ENCODE results near the gene ZNF33B.
A peak's percentile ranks its signal among the peaks of the same experiment; 100 is the strongest.

ZNF33B gene

GRCh38 chr10:42646214-42646613, 7.8 kb upstream of the ZNF33B start:
- no peaks in the 10 kb centered on the region for H3K27me3 ChIP-seq (ENCODE audit: control insufficient read depth, insufficient read depth, low read length, poor library complexity, severe bottlenecking)
- H3K27ac ChIP-seq (ENCODE audit: insufficient read depth, low read depth, low read length, poor library complexity, severe bottlenecking): no peak overlapping the region
- WGBS, 2 experiments: 81 to 85% methylated on average over 4 of the region's 4 CpGs

GRCh38 chr10:42645516-42645915, 7.1 kb upstream of the ZNF33B start:
- Histone ChIP-seq H3K4me1 (ENCODE audit: control insufficient read depth, insufficient read depth, low read length) (no peaks in the 10 kb centered on the region), H3K27ac (ENCODE audit: insufficient read depth, low read depth, low read length, poor library complexity, severe bottlenecking) (no peak overlapping the region), H3K4me3 (ENCODE audit: insufficient read depth, low read depth, low read length) (no peak overlapping the region), H3K27me3 (ENCODE audit: control insufficient read depth, insufficient read depth, low read length, poor library complexity, severe bottlenecking) (no peaks in the 10 kb centered on the region), H3K9me3 (ENCODE audit: control insufficient read depth, low read length) (no peaks in the 10 kb centered on the region), H3K36me3 (ENCODE audit: control insufficient read depth, insufficient read depth, low read length) (no peaks in the 10 kb centered on the region)
- WGBS, 2 experiments: 82 to 87% methylated on average over 12 of the region's 12 CpGs

More at GRCh38 chr10:42646214-42646613, 7.8 kb upstream of the ZNF33B start:
- Histone ChIP-seq H3K4me3 (ENCODE audit: insufficient read depth, low read depth, low read length) (no peak overlapping the region), H3K9me3 (ENCODE audit: control insufficient read depth, low read length) (no peaks in the 10 kb centered on the region), H3K4me1 (ENCODE audit: control insufficient read depth, insufficient read depth, low read length) (no peaks in the 10 kb centered on the region), H3K36me3 (ENCODE audit: control insufficient read depth, insufficient read depth, low read length) (no peaks in the 10 kb centered on the region)

GRCh38 chr10:42645103-42645502, 6.7 kb upstream of the ZNF33B start:
- Histone ChIP-seq H3K27ac (ENCODE audit: insufficient read depth, low read depth, low read length, poor library complexity, severe bottlenecking) (no peak overlapping the region), H3K4me1 (ENCODE audit: control insufficient read depth, insufficient read depth, low read length) (no peaks in the 10 kb centered on the region), H3K4me3 (ENCODE audit: insufficient read depth, low read depth, low read length) (no peak overlapping the region), H3K9me3 (ENCODE audit: control insufficient read depth, low read length) (no peaks in the 10 kb centered on the region), H3K36me3 (ENCODE audit: control insufficient read depth, insufficient read depth, low read length) (no peaks in the 10 kb centered on the region), H3K27me3 (ENCODE audit: control insufficient read depth, insufficient read depth, low read length, poor library complexity, severe bottlenecking) (no peaks in the 10 kb centered on the region)
- WGBS, 2 experiments: 74 to 80% methylated on average over 4 of the region's 4 CpGs

GRCh38 chr10:42640610-42641229, 2.4 kb upstream of the ZNF33B start:
- Histone ChIP-seq H3K9me3 (ENCODE audit: control insufficient read depth, low read length) (no peaks in the 10 kb centered on the region), H3K36me3 (ENCODE audit: control insufficient read depth, insufficient read depth, low read length) (no peaks in the 10 kb centered on the region), H3K4me3 (ENCODE audit: insufficient read depth, low read depth, low read length) (no peak overlapping the region), H3K4me1 (ENCODE audit: control insufficient read depth, insufficient read depth, low read length) (no peaks in the 10 kb centered on the region), H3K27ac (ENCODE audit: insufficient read depth, low read depth, low read length, poor library complexity, severe bottlenecking) (no peak overlapping the region), H3K27me3 (ENCODE audit: control insufficient read depth, insufficient read depth, low read length, poor library complexity, severe bottlenecking) (no peaks in the 10 kb centered on the region)
- 79 to 81% methylated on average over 8 of the region's 8 CpGs for WGBS, 2 experiments

GRCh38 chr10:42638821-42639270, 476 bp upstream of the ZNF33B start:
- Histone ChIP-seq H3K36me3 (ENCODE audit: control insufficient read depth, insufficient read depth, low read length) (no peaks in the 10 kb centered on the region), H3K9me3 (ENCODE audit: control insufficient read depth, low read length) (no peaks in the 10 kb centered on the region), H3K4me3 (ENCODE audit: insufficient read depth, low read depth, low read length) (peak overlapping the region; percentile 93), H3K4me1 (ENCODE audit: control insufficient read depth, insufficient read depth, low read length) (no peaks in the 10 kb centered on the region), H3K27me3 (ENCODE audit: control insufficient read depth, insufficient read depth, low read length, poor library complexity, severe bottlenecking) (no peaks in the 10 kb centered on the region), H3K27ac (ENCODE audit: insufficient read depth, low read depth, low read length, poor library complexity, severe bottlenecking) (peak overlapping the region; percentile 93)
- 16 to 20% methylated on average over 5 to 6 of the region's 6 CpGs for WGBS, 2 experiments

GRCh38 chr10:42637648-42638054, 719 bp downstream of the ZNF33B start:
- Histone ChIP-seq H3K27ac (ENCODE audit: insufficient read depth, low read depth, low read length, poor library complexity, severe bottlenecking) (peak overlapping the region; percentile 93), H3K9me3 (ENCODE audit: control insufficient read depth, low read length) (no peaks in the 10 kb centered on the region), H3K36me3 (ENCODE audit: control insufficient read depth, insufficient read depth, low read length) (no peaks in the 10 kb centered on the region), H3K4me1 (ENCODE audit: control insufficient read depth, insufficient read depth, low read length) (no peaks in the 10 kb centered on the region), H3K4me3 (ENCODE audit: insufficient read depth, low read depth, low read length) (peak overlapping the region; percentile 93), H3K27me3 (ENCODE audit: control insufficient read depth, insufficient read depth, low read length, poor library complexity, severe bottlenecking) (no peaks in the 10 kb centered on the region)
- 29 to 30% methylated on average over 10 of the region's 10 CpGs for WGBS, 2 experiments

GRCh38 chr10:42637142-42637541, 1.2 kb downstream of the ZNF33B start:
- Histone ChIP-seq H3K27ac (ENCODE audit: insufficient read depth, low read depth, low read length, poor library complexity, severe bottlenecking) (no peak overlapping the region), H3K9me3 (ENCODE audit: control insufficient read depth, low read length) (no peaks in the 10 kb centered on the region), H3K4me3 (ENCODE audit: insufficient read depth, low read depth, low read length) (peak overlapping the region; percentile 93), H3K4me1 (ENCODE audit: control insufficient read depth, insufficient read depth, low read length) (no peaks in the 10 kb centered on the region), H3K27me3 (ENCODE audit: control insufficient read depth, insufficient read depth, low read length, poor library complexity, severe bottlenecking) (no peaks in the 10 kb centered on the region), H3K36me3 (ENCODE audit: control insufficient read depth, insufficient read depth, low read length) (no peaks in the 10 kb centered on the region)
- WGBS, 2 experiments: 67 to 87% methylated on average over 3 of the region's 3 CpGs

GRCh38 chr10:42635098-42635497, 3.3 kb downstream of the ZNF33B start:
- 94 to 100% methylated on average over 1 to 3 of the region's 4 CpGs for WGBS, 2 experiments
- peaks cover 3% of the 10 kb centered on the region for H3K36me3 ChIP-seq (ENCODE audit: control insufficient read depth, insufficient read depth, low read length)

GRCh38 chr10:42632564-42632963, 5.8 kb downstream of the ZNF33B start:
- 97 to 99% methylated on average over 3 of the region's 3 CpGs for WGBS, 2 experiments

More at GRCh38 chr10:42635098-42635497, 3.3 kb downstream of the ZNF33B start:
- H3K9me3 ChIP-seq (ENCODE audit: control insufficient read depth, low read length): no peaks in the 10 kb centered on the region
- no peaks in the 10 kb centered on the region for H3K27me3 ChIP-seq (ENCODE audit: control insufficient read depth, insufficient read depth, low read length, poor library complexity, severe bottlenecking)
- no peak overlapping the region for H3K27ac ChIP-seq (ENCODE audit: insufficient read depth, low read depth, low read length, poor library complexity, severe bottlenecking)
- H3K4me1 ChIP-seq (ENCODE audit: control insufficient read depth, insufficient read depth, low read length): no peaks in the 10 kb centered on the region
- H3K4me3 ChIP-seq (ENCODE audit: insufficient read depth, low read depth, low read length): no peak overlapping the region

GRCh38 chr10:42630537-42631134, 7.7 kb downstream of the ZNF33B start:
- peaks cover 7% of the 10 kb centered on the region for H3K36me3 ChIP-seq (ENCODE audit: control insufficient read depth, insufficient read depth, low read length)
- H3K27ac ChIP-seq (ENCODE audit: insufficient read depth, low read depth, low read length, poor library complexity, severe bottlenecking): no peak overlapping the region
- 89 to 100% methylated on average over 1 of the region's 1 CpG for WGBS, 2 experiments
- no peaks in the 10 kb centered on the region for H3K27me3 ChIP-seq (ENCODE audit: control insufficient read depth, insufficient read depth, low read length, poor library complexity, severe bottlenecking)
- H3K9me3 ChIP-seq (ENCODE audit: control insufficient read depth, low read length): no peaks in the 10 kb centered on the region
- no peaks in the 10 kb centered on the region for H3K4me1 ChIP-seq (ENCODE audit: control insufficient read depth, insufficient read depth, low read length)
- H3K4me3 ChIP-seq (ENCODE audit: insufficient read depth, low read depth, low read length): no peak overlapping the region

More at GRCh38 chr10:42632564-42632963, 5.8 kb downstream of the ZNF33B start:
- Histone ChIP-seq H3K27me3 (ENCODE audit: control insufficient read depth, insufficient read depth, low read length, poor library complexity, severe bottlenecking) (no peaks in the 10 kb centered on the region), H3K4me1 (ENCODE audit: control insufficient read depth, insufficient read depth, low read length) (no peaks in the 10 kb centered on the region), H3K36me3 (ENCODE audit: control insufficient read depth, insufficient read depth, low read length) (peaks cover 7% of the 10 kb centered on the region), H3K27ac (ENCODE audit: insufficient read depth, low read depth, low read length, poor library complexity, severe bottlenecking) (no peak overlapping the region), H3K4me3 (ENCODE audit: insufficient read depth, low read depth, low read length) (no peak overlapping the region), H3K9me3 (ENCODE audit: control insufficient read depth, low read length) (no peaks in the 10 kb centered on the region)
